Left lung (tissue), 10 donors: ENCODE data around the gene ALDOC. TPM values are rescaled to one million over a fixed set of nuclear protein-coding genes. Genes with fewer than 3 reads are reported as not detected.

Experiments used
- ATAC-seq: fragments of 200-7000 bp; cut with Tn5 transposase; one replicate; pipeline ENCODE4 v1.9.1; 2020; ENCODE audit warnings: moderate library complexity
- DNase-seq, 4 donors: peaks; one replicate each; pipeline ENCODE4 v3.0.0-alpha.2; 2013 to 2020
- H3K27ac ChIP-seq, 2 donors: fragments of 200-600 bp; sonication (generic) in 1 of 2; one replicate each; pipeline versions ENCODE4 v1.5.0 to v1.8.0; 2020 to 2021
- H3K27me3 ChIP-seq, 2 donors: fragments of 200-600 bp; sonication (generic) in 1 of 2; one replicate each; pipeline versions ENCODE4 v1.5.0 to v1.8.0; 2020 to 2021
- H3K36me3 ChIP-seq, 2 donors: fragments of 200-600 bp; sonication (generic) in 1 of 2; one replicate each; pipeline versions ENCODE4 v1.5.0 to v1.8.0; 2020 to 2021
- H3K4me1 ChIP-seq, 2 donors: fragments of 200-600 bp; one replicate each; pipeline ENCODE4 v1.8.0; 2021
- H3K4me3 ChIP-seq, 2 donors: fragments of 200-600 bp; sonication (generic) in 1 of 2; one replicate each; pipeline versions ENCODE4 v1.5.0 to v1.8.0; 2020 to 2021; ENCODE audit warnings: mild to moderate bottlenecking in 1 of 2
- H3K9me3 ChIP-seq, 2 donors: fragments of 200-600 bp; sonication (generic) in 1 of 2; one replicate each; pipeline versions ENCODE4 v1.5.0 to v1.8.0; 2020 to 2021
- CTCF ChIP-seq, 2 donors: fragments of 200-600 bp; sonication (generic) in 1 of 2; IDR thresholded peaks; one replicate each; pipeline versions ENCODE4 v1.5.0 to v1.8.0; 2021; ENCODE audit warnings: antibody characterized with exemption in 2 of 2
- intact Hi-C, 2 donors: fragments of 100-400 bp; cut with DNase I; formaldehyde crosslinking; loops; one replicate each; pipeline versions ENCODE4 v1.11.2 to v1.14.2; 2022
- polyA plus RNA-seq, 6 donors: library from polyadenylated mRNA; unstranded; fragments of 120-200 nt; gene quantifications; one replicate each; pipeline ENCODE4 v1.2.1, GENCODE V29; 2013; ENCODE audit not compliant: insufficient read length in 6 of 6
- total RNA-seq, 2 donors: library from RNA; stranded (reverse); fragmentation: NEBNext Ultra II Directional; extraction: Animal tissue kit (Norgen Biotek cat#: 25700); gene quantifications; one replicate each; pipeline ENCODE4 v1.2.1, GENCODE V29; 2021
- donor health status: DM: no; HTN: yes; CAD: no.
- donor health status: DM: no; HTN: no; CAD: no.

The ALDOC gene
- total and polyA plus RNA-seq, 8 donors: 10.9 to 25.5 (median 18.6) TPM

DNA sequence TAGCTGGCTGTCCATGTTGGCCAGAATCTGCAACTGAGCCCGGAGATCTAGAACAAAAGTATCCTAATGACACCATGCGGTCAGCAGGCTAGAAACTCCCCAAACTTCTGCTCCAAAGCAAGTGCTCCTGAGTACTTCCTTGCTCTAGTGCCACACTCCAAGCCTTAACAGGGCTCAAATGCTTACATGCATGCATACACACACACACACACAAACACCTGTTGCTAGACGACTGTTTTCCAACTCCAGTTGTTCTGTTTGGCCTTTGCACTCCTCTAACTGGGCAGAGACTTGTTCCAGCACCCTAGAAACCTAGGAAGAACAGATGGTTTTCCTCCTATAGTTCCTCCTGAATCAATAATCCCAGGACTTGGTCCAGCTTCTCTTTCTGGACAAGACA is 7.7 kb upstream of the ALDOC start:
- TF ChIP-seq CTCF (IDR thresholded peaks at IDR 0.05): no peak
- ATAC-seq (peak; percentile 13), DNase-seq (no peak)
- Histone ChIP-seq H3K4me3 (no peak overlapping the region), H3K27me3 (no peaks in the 10 kb centered on the region), H3K4me1 (no peaks in the 10 kb centered on the region), H3K36me3 (peaks cover 0 to 54% of the 10 kb centered on the region in 2 donors), H3K27ac (no peak overlapping the region), H3K9me3 (no peaks in the 10 kb centered on the region)
- intact Hi-C loops: no loop called here

GRCh38 chr17:28582513-28582912 is 5.8 kb upstream of the ALDOC start:
- ATAC-seq: no peak
- no peaks in the 10 kb centered on the region for H3K9me3 ChIP-seq
- H3K36me3 ChIP-seq: peaks cover 0 to 65% of the 10 kb centered on the region in 2 donors

DNA sequence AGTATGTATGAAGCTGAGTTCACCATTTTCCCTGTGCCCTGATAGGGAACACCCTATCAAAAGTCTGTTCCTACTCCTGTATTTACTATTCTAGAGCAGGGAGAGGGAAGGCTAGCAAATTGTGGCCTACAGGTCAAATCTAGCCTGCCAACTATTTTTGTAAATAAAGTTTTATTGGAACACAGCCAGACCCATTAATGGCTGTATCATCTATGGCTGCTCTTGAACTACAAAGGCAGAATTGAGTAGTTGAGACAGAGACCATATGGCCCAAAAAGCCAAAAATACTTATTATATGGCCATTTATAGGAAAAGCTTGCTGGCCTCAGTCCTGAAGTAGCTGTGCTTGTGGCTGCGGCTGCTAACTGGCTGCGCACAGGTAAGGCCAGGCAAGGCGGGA is 4.3 kb upstream of the ALDOC start:
- Histone ChIP-seq H3K27me3 (no peaks in the 10 kb centered on the region), H3K36me3 (peaks cover 0 to 60% of the 10 kb centered on the region in 2 donors), H3K4me3 (no peak overlapping the region), H3K27ac (no peak overlapping the region), H3K4me1 (peaks cover 0 to 12% of the 10 kb centered on the region in 2 donors), H3K9me3 (no peaks in the 10 kb centered on the region)
- no peak for TF ChIP-seq CTCF (IDR thresholded peaks at IDR 0.05)
- DNase-seq: peak in 2 of 4 donors; percentile 74 to 80
- ATAC-seq: no peak
- intact Hi-C loops: no loop called here

More at GRCh38 chr17:28582513-28582912, 5.8 kb upstream of the ALDOC start:
- intact Hi-C loops: no loop called here
- no peaks in the 10 kb centered on the region for H3K4me1 ChIP-seq
- DNase-seq: no peak
- H3K27me3 ChIP-seq: no peaks in the 10 kb centered on the region
- no peak overlapping the region for H3K4me3 ChIP-seq
- TF ChIP-seq CTCF (IDR thresholded peaks at IDR 0.05): no peak
- H3K27ac ChIP-seq: no peak overlapping the region

DNA sequence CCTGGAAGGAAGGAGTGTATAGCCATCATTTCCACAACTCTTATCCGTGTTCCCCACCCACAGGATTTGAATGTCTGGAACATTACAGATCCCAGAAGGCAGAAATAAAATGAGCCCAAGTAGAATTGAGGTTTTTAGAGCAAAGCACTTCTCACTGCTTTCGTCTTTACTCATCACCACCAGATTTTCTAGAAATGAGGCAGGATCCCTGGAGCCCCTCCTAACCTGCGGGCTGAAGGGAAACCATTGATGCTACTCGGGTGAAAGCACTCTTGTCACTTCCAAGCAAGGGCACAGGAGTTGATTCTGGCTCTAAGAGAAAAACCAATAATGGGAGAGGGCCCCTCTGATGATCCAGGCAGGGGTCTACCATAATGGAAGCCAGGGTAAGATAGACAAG is 2.8 kb upstream of the ALDOC start:
- ATAC-seq: no peak
- Histone ChIP-seq H3K36me3 (peaks cover 0 to 45% of the 10 kb centered on the region in 2 donors), H3K4me3 (no peak overlapping the region), H3K4me1 (peaks cover 0 to 14% of the 10 kb centered on the region in 2 donors), H3K27me3 (no peaks in the 10 kb centered on the region), H3K27ac (no peak overlapping the region), H3K9me3 (no peaks in the 10 kb centered on the region)
- no peak for TF ChIP-seq CTCF (IDR thresholded peaks at IDR 0.05)
- intact Hi-C loops: no loop called here
- DNase-seq: no peak

DNA sequence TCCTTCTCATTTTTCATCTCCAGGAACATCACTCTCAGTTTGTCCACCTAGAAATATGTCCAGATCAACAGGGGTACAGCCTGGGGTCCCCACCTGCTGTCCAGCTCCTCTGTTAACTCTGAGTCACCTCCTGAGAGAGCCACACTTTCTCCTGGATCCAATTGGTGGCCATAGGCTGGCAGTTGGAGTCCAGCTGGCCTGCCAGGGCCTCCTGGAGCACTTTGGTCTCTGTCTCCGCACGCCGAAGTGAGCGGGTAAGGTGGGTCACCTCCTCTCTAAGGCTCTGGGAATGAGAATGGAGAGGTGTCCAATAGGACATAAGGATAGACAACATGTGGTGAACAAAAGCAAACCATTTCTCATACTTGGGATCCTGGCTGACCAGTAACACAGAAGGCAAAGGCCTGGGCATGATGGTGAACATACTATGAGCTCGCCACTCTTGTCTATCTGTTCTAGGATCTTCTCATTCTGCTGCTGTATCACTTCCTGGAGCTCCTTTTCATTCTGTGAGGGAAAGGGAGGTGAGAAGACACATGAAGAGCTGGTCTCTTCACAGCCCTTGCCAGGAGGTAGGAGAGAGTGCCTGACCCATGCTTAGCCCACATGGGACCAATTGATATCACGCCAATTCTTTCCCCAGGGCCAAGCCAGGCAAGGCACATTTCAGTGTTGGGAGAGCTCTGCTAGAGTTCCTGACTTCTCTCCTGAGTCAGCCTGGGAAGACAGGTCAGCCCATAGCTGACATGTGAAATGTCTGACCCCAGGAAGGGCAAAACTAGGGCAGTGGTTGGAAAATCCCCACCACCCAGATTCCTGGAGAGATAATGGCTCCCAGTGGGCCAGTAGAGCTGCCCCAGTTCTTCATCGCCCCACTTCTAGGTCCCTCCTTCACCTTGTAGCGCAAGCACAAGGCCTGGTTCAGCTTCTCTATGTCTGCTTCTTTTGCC is 1.8 kb upstream of the ALDOC start:
- no peak overlapping the region for H3K27ac ChIP-seq
- no peaks in the 10 kb centered on the region for H3K27me3 ChIP-seq
- intact Hi-C loops: no loop called here
- peaks cover 0 to 14% of the 10 kb centered on the region in 2 donors for H3K4me1 ChIP-seq
- H3K36me3 ChIP-seq: peaks cover 0 to 35% of the 10 kb centered on the region in 2 donors
- no peak for TF ChIP-seq CTCF (IDR thresholded peaks at IDR 0.05)
- no peaks in the 10 kb centered on the region for H3K9me3 ChIP-seq
- DNase-seq: no peak
- ATAC-seq: no peak
- no peak overlapping the region for H3K4me3 ChIP-seq
